ENCODE measurements around the gene CCDC7.
"Not testable (repeated sequence)": the region's sequence is repeated elsewhere in the genome, so short reads cannot be mapped to it uniquely, and the experiment has no call there.

CCDC7 gene

GRCh38 chr10:32693441-32693979, 247.6 kb downstream of the CCDC7 start:
- no peak for DNase-seq (ENCODE audit: low read depth, low spot score)

- not testable (repeated sequence) for DNase-seq (ENCODE audit: low read depth, low spot score)
These were observed 253.7 kb downstream of the CCDC7 start for GRCh38 chr10:32699683-32700082.

GRCh38 chr10:32713560-32713959, 267.6 kb downstream of the CCDC7 start:
- no peak for DNase-seq (ENCODE audit: low read depth, low spot score)

- no peak for DNase-seq (ENCODE audit: low read depth, low spot score)
These were observed 285.6 kb downstream of the CCDC7 start for GRCh38 chr10:32731527-32731926.

GRCh38 chr10:32738958-32739357, 293.0 kb downstream of the CCDC7 start:
- DNase-seq (ENCODE audit: low read depth, low spot score), result no peak

GRCh38 chr10:32744321-32744720, 298.4 kb downstream of the CCDC7 start:
- no peak for DNase-seq (ENCODE audit: low read depth, low spot score)

GRCh38 chr10:32746869-32747268, 300.9 kb downstream of the CCDC7 start:
- DNase-seq (ENCODE audit: low read depth, low spot score), result no peak

GRCh38 chr10:32751582-32751981, 305.6 kb downstream of the CCDC7 start:
- no peak for DNase-seq (ENCODE audit: low read depth, low spot score)

GRCh38 chr10:32754900-32755299, 309.0 kb downstream of the CCDC7 start:
- peak; percentile 8 for DNase-seq (ENCODE audit: low read depth, low spot score)

- no peak for DNase-seq (ENCODE audit: low read depth, low spot score)
These were observed 325.3 kb downstream of the CCDC7 start for GRCh38 chr10:32771217-32771616.

GRCh38 chr10:32773105-32773504, 327.2 kb downstream of the CCDC7 start:
- DNase-seq (ENCODE audit: low read depth, low spot score), result no peak

GRCh38 chr10:32786968-32787367, 341.0 kb downstream of the CCDC7 start:
- DNase-seq (ENCODE audit: low read depth, low spot score), result no peak

- no peak for DNase-seq (ENCODE audit: low read depth, low spot score)
These were observed 341.8 kb downstream of the CCDC7 start for GRCh38 chr10:32787690-32788284.

GRCh38 chr10:32788359-32788758, 342.4 kb downstream of the CCDC7 start:
- DNase-seq (ENCODE audit: low read depth, low spot score), result no peak

- DNase-seq (ENCODE audit: low read depth, low spot score), result no peak
These were observed 344.5 kb downstream of the CCDC7 start for GRCh38 chr10:32790483-32790882.

- DNase-seq (ENCODE audit: low read depth, low spot score), result no peak
These were observed 347.1 kb downstream of the CCDC7 start for GRCh38 chr10:32793033-32793432.

GRCh38 chr10:32795598-32796183, 349.8 kb downstream of the CCDC7 start:
- DNase-seq (ENCODE audit: low read depth, low spot score), result peak; percentile 23

- DNase-seq (ENCODE audit: low read depth, low spot score), result not testable (repeated sequence)
These were observed 351.5 kb downstream of the CCDC7 start for GRCh38 chr10:32797393-32797792.

GRCh38 chr10:32846974-32847373, 401.0 kb downstream of the CCDC7 start:
- DNase-seq (ENCODE audit: low read depth, low spot score), result no peak

GRCh38 chr10:32851301-32851700, 405.4 kb downstream of the CCDC7 start:
- no peak for DNase-seq (ENCODE audit: low read depth, low spot score)

GRCh38 chr10:32854435-32854834, 408.5 kb downstream of the CCDC7 start:
- DNase-seq (ENCODE audit: low read depth, low spot score), result no peak

GRCh38 chr10:32865170-32865569, 419.2 kb downstream of the CCDC7 start:
- DNase-seq (ENCODE audit: low read depth, low spot score), result no peak

- DNase-seq (ENCODE audit: low read depth, low spot score), result no peak
These were observed 432.0 kb downstream of the CCDC7 start for GRCh38 chr10:32877915-32878314.

All from ELF-1 (cell line).